ENCODE results near the gene FTCDNL1. TPM values are rescaled to one million over a fixed set of nuclear protein-coding genes. Genes with fewer than 3 reads are reported as not detected.

FTCDNL1 gene
- total RNA-seq (2022; extraction: Qiagen RNA extraction): 1.9 to 3.0 TPM (median 2.6 TPM) in 5 replicates

GRCh38 chr2:199850718-199851500, at the start of gene FTCDNL1:
TSS of gene FTCDNL1 (minus strand) at chr2:199851192. CDS start at chr2:199848962, 2,230 bp downstream.

Other genes with a start within 250 kb of the FTCDNL1 start
- gene C2orf69, start 60.1 kb upstream of the FTCDNL1 start, total RNA-seq (2022; extraction: Qiagen RNA extraction): 6.6 to 8.5 TPM (median 7.7 TPM) in 5 replicates
- 6.1 to 7.9 TPM (median 6.3 TPM) in 5 replicates for gene TYW5, start 104.3 kb upstream of the FTCDNL1 start, total RNA-seq (2022; extraction: Qiagen RNA extraction)
- gene MAIP1, start 104.4 kb upstream of the FTCDNL1 start, total RNA-seq (2022; extraction: Qiagen RNA extraction): 33.5 to 42.0 TPM (median 38.4 TPM) in 5 replicates